Measurements from ENCODE around the gene HSPB1.

The HSPB1 gene

GRCh38 chr7:76337147-76337546 lies 34.7 kb downstream of the HSPB1 start:
- CTCF ChIA-PET = no interaction called here
- TF ChIP-seq KLF17 (tag by site-specific recombination; IDR thresholded peaks at IDR 0.05) = no peak
- TF ChIP-seq ZNF658 (tag by site-specific recombination; IDR thresholded peaks at IDR 0.05) = no peak
- TF ChIP-seq, protein P1, sequence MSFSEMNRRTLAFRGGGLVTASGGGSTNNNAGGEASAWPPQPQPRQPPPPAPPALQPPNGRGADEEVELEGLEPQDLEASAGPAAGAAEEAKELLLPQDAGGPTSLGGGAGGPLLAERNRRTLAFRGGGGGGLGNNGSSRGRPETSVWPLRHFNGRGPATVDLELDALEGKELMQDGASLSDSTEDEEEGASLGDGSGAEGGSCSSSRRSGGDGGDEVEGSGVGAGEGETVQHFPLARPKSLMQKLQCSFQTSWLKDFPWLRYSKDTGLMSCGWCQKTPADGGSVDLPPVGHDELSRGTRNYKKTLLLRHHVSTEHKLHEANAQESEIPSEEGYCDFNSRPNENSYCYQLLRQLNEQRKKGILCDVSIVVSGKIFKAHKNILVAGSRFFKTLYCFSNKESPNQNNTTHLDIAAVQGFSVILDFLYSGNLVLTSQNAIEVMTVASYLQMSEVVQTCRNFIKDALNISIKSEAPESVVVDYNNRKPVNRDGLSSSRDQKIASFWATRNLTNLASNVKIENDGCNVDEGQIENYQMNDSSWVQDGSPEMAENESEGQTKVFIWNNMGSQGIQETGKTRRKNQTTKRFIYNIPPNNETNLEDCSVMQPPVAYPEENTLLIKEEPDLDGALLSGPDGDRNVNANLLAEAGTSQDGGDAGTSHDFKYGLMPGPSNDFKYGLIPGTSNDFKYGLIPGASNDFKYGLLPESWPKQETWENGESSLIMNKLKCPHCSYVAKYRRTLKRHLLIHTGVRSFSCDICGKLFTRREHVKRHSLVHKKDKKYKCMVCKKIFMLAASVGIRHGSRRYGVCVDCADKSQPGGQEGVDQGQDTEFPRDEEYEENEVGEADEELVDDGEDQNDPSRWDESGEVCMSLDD (tag by site-specific recombination; IDR thresholded peaks at IDR 0.05) = no peak
- no peak for TF ChIP-seq SCRT2 (tag by site-specific recombination; IDR thresholded peaks at IDR 0.05)
- TF ChIP-seq, protein P2, sequence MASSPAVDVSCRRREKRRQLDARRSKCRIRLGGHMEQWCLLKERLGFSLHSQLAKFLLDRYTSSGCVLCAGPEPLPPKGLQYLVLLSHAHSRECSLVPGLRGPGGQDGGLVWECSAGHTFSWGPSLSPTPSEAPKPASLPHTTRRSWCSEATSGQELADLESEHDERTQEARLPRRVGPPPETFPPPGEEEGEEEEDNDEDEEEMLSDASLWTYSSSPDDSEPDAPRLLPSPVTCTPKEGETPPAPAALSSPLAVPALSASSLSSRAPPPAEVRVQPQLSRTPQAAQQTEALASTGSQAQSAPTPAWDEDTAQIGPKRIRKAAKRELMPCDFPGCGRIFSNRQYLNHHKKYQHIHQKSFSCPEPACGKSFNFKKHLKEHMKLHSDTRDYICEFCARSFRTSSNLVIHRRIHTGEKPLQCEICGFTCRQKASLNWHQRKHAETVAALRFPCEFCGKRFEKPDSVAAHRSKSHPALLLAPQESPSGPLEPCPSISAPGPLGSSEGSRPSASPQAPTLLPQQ (tag by site-specific recombination; IDR thresholded peaks at IDR 0.05) = no peak
- TF ChIP-seq ZNF214 (tag by site-specific recombination; IDR thresholded peaks at IDR 0.05; ENCODE audit: borderline replicate concordance) = no peak
- TF ChIP-seq, protein P3, sequence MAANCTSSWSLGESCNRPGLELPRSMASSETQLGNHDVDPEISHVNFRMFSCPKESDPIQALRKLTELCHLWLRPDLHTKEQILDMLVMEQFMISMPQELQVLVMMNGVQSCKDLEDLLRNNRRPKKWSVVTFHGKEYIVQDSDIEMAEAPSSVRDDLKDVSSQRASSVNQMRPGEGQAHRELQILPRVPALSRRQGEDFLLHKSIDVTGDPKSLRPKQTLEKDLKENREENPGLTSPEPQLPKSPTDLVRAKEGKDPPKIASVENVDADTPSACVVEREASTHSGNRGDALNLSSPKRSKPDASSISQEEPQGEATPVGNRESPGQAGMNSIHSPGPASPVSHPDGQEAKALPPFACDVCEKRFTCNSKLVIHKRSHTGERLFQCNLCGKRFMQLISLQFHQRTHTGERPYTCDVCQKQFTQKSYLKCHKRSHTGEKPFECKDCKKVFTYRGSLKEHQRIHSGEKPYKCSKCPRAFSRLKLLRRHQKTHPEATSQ (tag by site-specific recombination; IDR thresholded peaks at IDR 0.05) = no peak
- no peak for TF ChIP-seq ZNF114 (tag by site-specific recombination; IDR thresholded peaks at IDR 0.05)
- TF ChIP-seq ZNF548 (tag by site-specific recombination; IDR thresholded peaks at IDR 0.05) = no peak
- no peak for TF ChIP-seq ZNF521 (tag by site-specific recombination; IDR thresholded peaks at IDR 0.05)
- TF ChIP-seq ZNF132 (tag by site-specific recombination; IDR thresholded peaks at IDR 0.05; ENCODE audit: borderline replicate concordance) = no peak
- TF ChIP-seq ZNF501 (tag by site-specific recombination; IDR thresholded peaks at IDR 0.05) = no peak
- Histone ChIP-seq H3K27ac (ENCODE audit: extremely low read depth, low read depth, low read length) (no peak overlapping the region), H3K4me1 (ENCODE audit: control insufficient read depth, insufficient read depth, low read length) (0 out of 2 replicates have a peak, but pooled peaks cover 3% of the 10 kb centered on the region), H3K36me3 (ENCODE audit: control insufficient read depth in 2 of 2, insufficient read depth in 1 of 2, low read length in 2 of 2) (peaks cover 3 to 13% of the 10 kb centered on the region in 2 experiments; a peak in 2 of 3 replicates), H3K4me3 (ENCODE audit: low read depth, low read length) (no peak overlapping the region), H3K9me3 (ENCODE audit: control insufficient read depth, insufficient read depth, low read depth, low read length) (no peaks in the 10 kb centered on the region)
- POLR2A ChIA-PET = no interaction called here

DNA sequence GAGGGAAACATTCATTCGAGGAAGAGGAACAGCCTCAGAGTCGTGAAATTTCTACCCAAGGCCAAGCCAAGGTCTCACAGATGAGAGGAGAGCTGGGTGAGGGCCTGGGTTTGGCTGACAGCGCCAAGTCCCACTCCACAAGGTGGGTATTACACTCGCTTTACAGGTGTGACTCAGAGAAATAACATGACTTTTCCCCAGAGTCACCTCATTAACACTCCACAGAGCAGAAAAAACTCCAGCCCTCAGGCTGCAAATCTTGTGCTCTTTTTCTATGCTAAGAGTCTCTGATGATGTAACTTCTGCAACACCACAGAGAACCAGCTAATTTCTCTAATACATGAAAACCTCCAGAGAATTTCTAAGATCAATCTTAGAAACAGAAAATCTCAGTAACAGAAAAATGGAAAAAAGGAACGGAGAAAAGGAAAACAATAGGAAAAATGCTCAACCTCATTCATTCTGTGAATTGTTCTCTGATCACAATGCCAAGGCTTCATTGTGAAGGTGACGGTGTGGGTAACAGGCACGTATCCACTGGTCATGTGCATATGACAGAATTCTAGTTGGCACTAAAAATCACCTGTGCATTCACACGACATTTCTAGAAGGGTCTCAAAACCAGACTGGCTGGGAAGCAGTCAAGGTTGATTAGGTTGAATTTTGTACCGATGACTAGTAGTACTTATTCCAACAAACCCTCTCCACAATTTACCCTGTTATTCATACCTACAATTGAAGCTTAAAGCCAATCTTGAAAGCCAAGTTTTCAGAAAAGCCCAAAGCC lies 36.0 kb downstream of the HSPB1 start:
- H3K4me3 ChIP-seq (ENCODE audit: low read depth, low read length) = no peak overlapping the region
- ChIA-PET POLR2A (no interaction called here), CTCF (interaction anchor here (0.6 to 1.1 kb wide), 3 partner anchors 9 to 161 kb away, joined by 3 read pairs; partner anchors contain the start of gene YWHAG)
- 0 out of 2 replicates have a peak, but pooled peaks cover 3% of the 10 kb centered on the region for H3K4me1 ChIP-seq (ENCODE audit: control insufficient read depth, insufficient read depth, low read length)
- H3K36me3 ChIP-seq (ENCODE audit: control insufficient read depth in 2 of 2, insufficient read depth in 1 of 2, low read length in 2 of 2) = peaks cover 7 to 17% of the 10 kb centered on the region in 2 experiments
- H3K9me3 ChIP-seq (ENCODE audit: control insufficient read depth, insufficient read depth, low read depth, low read length) = no peaks in the 10 kb centered on the region
- no peak overlapping the region for H3K27ac ChIP-seq (ENCODE audit: extremely low read depth, low read depth, low read length)
- TF ChIP-seq SETDB1 (IDR thresholded peaks at IDR 0.05; ENCODE audit: insufficient read length, low read length) = no peak
- peak; percentile 48; the same call in 1 of the 2 replicates for TF ChIP-seq SP7 (tag by site-specific recombination; IDR thresholded peaks at IDR 0.05)
- TF ChIP-seq ZNF623 (tag by site-specific recombination; IDR thresholded peaks at IDR 0.05) = no peak
- TF ChIP-seq ATF2 (tag by site-specific recombination; IDR thresholded peaks at IDR 0.05; ENCODE audit: low read depth) = peak; percentile 33; the same call in 1 of the 2 replicates
- peak; percentile 83; the same call in 1 of the 2 replicates for TF ChIP-seq ZNF362 (tag by site-specific recombination; IDR thresholded peaks at IDR 0.05)
- TF ChIP-seq GFI1B (tag by site-specific recombination; IDR thresholded peaks at IDR 0.05) = no peak
- no peak for TF ChIP-seq ZNF292 (tag by site-specific recombination; IDR thresholded peaks at IDR 0.05; ENCODE audit: borderline replicate concordance, low read depth)
- no peak for TF ChIP-seq ZNF792 (tag by site-specific recombination; IDR thresholded peaks at IDR 0.05)
- TF ChIP-seq ZBTB17 (tag by site-specific recombination; IDR thresholded peaks at IDR 0.05) = peak; percentile 73
- TF ChIP-seq, protein P4, sequence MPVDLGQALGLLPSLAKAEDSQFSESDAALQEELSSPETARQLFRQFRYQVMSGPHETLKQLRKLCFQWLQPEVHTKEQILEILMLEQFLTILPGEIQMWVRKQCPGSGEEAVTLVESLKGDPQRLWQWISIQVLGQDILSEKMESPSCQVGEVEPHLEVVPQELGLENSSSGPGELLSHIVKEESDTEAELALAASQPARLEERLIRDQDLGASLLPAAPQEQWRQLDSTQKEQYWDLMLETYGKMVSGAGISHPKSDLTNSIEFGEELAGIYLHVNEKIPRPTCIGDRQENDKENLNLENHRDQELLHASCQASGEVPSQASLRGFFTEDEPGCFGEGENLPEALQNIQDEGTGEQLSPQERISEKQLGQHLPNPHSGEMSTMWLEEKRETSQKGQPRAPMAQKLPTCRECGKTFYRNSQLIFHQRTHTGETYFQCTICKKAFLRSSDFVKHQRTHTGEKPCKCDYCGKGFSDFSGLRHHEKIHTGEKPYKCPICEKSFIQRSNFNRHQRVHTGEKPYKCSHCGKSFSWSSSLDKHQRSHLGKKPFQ (tag by site-specific recombination; IDR thresholded peaks at IDR 0.05) = 0 out of 2 replicates have a peak, but pooled peaks have one; percentile 20
